ENCODE results near the gene FCN1. TPM values are rescaled to one million over a fixed set of nuclear protein-coding genes. Genes with fewer than 3 reads are reported as not detected.

Gene FCN1
- total RNA-seq (2022; extraction: Qiagen RNA extraction; ENCODE audit: low read depth), result not detected in 5 replicates

DNA sequence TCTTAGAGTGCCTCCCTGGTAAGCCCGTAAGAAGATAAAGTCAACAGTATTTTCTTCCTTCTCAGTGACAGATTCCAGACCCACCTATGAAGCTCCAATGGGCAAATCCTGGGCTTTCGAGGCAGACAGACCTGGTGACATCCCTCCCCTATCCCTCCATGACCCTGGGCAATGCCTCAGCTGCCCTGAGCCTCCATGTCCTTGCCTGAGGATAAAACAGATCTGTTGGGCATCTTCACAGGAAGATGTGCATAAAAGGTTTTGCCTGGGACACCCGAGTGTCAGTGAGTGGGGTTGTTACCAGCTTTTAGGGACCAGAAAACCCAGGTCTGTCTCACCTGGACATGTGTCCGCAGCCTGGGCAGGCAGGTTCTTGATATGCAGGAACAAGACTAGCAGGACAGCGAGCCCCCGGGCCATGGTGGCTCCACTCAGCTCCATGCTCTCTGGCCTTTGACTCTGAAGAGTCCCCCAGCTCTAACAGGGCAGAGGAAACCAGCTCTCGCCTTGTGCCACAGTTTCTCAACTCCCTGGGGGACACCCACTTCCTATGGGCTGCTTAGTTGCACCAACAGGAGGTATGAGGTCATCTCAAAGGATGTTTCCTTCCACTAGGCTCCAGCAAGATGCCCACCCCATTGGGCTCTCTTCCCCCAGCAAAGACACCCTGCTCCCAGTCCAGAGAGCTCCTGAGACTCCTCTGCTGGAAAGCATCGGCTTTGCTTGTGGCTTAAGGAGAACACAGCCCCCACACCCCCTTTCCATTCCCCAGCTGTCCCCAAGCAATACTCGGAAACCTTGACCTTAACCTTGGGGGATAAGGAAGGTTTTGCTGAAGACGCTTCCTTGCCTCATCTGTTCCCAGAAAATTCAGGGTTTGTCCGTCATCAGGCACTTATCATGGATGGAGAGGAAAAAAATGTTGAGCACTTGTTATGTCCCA, at the start of gene FCN1:
Gene FCN1 (minus strand): TSS at position 482 of the 943 bp plus-strand sequence. CDS start 41 bp downstream, at position 441.

DNA sequence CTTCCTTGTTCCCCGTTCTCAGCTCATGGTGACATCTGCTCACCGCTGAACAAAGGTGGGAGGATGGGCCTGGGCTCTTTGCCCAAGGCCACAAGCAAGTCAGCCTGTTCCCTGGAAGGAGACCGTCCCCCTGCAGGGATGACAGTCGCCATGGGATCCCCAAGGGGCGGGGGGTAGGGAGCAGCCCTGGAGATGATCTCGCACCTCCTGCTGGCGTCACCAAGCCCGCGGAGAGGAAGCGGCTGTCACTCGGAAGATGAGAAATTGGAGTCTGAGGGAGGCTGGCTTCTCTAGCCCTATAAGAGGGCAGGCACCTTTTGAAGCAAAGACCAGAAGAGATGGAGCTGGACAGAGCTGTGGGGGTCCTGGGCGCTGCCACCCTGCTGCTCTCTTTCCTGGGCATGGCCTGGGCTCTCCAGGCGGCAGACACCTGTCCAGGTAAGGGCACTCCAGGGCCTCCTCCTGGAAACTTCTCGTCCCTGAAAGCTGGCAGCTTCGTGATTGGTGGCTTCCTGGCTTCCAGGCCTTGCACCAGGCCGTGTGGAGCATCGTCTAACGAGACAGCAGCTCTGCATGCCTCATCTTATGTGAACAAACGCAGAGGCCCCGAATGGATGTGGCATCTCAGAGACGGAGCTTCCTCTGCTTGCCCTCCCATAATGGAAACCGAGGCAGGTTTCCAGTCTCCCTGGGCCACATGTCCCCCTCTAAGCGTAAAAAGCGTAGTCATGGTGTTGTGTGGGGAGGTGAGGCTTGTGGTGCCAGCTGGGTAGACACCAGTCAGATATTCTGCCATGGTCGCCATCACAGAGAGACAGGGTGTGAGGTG, 37.0 kb downstream of the FCN1 start, which contains the start of gene FCN2:
Gene FCN2 (plus strand): TSS at position 327 of the 829 bp plus-strand sequence. CDS start 12 bp downstream, at position 339.

Other genes with a start within 250 kb of the FCN1 start
- gene FCN2, start 37.1 kb downstream of the FCN1 start, total RNA-seq (2022; extraction: Qiagen RNA extraction; ENCODE audit: low read depth), result not detected in 5 replicates
- gene OLFM1, start 169.8 kb upstream of the FCN1 start, total RNA-seq (2022; extraction: Qiagen RNA extraction; ENCODE audit: low read depth), result 9.8 to 11.7 TPM (median 10.8 TPM) in 5 replicates